ENCODE measurements around the gene WDR46.
"Not testable (repeated sequence)": the region's sequence is repeated elsewhere in the genome, so short reads cannot be mapped to it uniquely, and the experiment has no call there.

WDR46 gene

DNA sequence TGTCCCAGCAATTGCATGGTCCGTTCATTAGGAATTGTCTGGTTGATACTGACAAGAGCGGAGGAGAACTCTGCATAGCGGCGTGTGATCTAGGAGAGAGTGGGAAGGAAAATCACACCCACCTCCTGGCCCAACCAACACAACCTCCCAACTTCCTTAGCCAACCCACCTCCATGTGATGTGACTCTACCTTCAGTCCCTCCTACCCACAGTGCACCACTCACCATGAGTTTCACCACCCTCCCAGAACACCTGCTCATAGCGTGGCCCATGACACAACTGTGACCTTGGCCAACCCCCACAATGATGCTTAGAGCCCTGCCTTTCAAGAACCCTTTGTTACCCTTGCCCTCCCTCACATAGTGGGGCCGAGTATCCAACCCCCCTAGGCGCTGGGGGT lies 25.0 kb downstream of the WDR46 start:
- WGBS (ENCODE audit: insufficient coverage), result 89% methylated on average over 6 of the region's 7 CpGs
- ChIA-PET CTCF (interaction anchor here (0.9 to 2.8 kb wide), 3 partner anchors 9 to 66 kb away, joined by 3 to 11 read pairs (median 5); no protein-coding TSS in a partner anchor), POLR2A (interaction anchor here (0.7 to 1.2 kb wide), 2 partner anchors 7 to 81 kb away, joined by 3 to 4 read pairs; partner anchors contain the start of genes RPS18 and VPS52)
- no peak overlapping the region for H3K27ac ChIP-seq (ENCODE audit: insufficient read depth in 1 of 2, low read depth in 1 of 2, low read length in 2 of 2, poor library complexity in 1 of 2, severe bottlenecking in 2 of 2)
- no peak overlapping the region for H3K4me3 ChIP-seq (ENCODE audit: control insufficient read depth in 1 of 7, extremely low read depth in 1 of 7, insufficient read depth in 4 of 7, low read depth in 2 of 7, low read length in 6 of 7)
- no peaks in the 10 kb centered on the region for H3K27me3 ChIP-seq (replicated peaks in 2 of 5; ENCODE audit: control insufficient read depth in 4 of 5, insufficient read depth in 5 of 5, low read length in 4 of 5)
- no peak for DNase-seq
- no peaks in the 10 kb centered on the region for H3K9me3 ChIP-seq (ENCODE audit: control extremely low read depth in 1 of 5, control insufficient read depth in 4 of 5, insufficient read depth in 2 of 5, low read depth in 1 of 5, low read length in 4 of 5)
- peaks cover 17 to 82% (median 53%) of the 10 kb centered on the region in 4 experiments for H3K36me3 ChIP-seq (ENCODE audit: control insufficient read depth in 4 of 4, insufficient read depth in 4 of 4, low read length in 3 of 4)
- H3K4me1 ChIP-seq (ENCODE audit: control extremely low read depth in 1 of 4, control insufficient read depth in 4 of 4, insufficient read depth in 4 of 4, low read length in 3 of 4), result no peaks in the 10 kb centered on the region

DNA sequence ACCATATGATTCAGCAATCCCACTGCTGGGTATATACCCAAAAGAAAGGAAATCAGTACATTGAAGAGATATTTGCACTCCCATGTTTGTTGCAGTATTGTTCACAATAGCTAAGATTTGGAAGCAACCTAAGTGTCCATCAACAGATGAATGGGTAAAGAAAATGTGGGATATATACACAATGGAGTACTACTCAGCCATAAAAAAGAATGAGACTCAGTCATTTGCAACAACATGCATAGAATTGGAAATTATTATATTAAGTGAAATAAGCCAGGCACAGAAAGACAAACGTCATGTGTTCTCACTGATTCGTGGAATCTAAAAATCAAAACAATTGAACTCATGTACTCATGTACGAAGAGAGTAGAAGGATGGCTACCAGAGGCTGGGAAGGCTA lies 26.5 kb downstream of the WDR46 start:
- CTCF ChIA-PET, result interaction anchor here (0.8 to 2.8 kb wide), 3 partner anchors 8 to 113 kb away, joined by 3 to 11 read pairs (median 4); no protein-coding TSS in a partner anchor
- H3K9me3 ChIP-seq (ENCODE audit: control extremely low read depth in 1 of 5, control insufficient read depth in 4 of 5, insufficient read depth in 2 of 5, low read depth in 1 of 5, low read length in 4 of 5); H3K4me3 ChIP-seq (ENCODE audit: control insufficient read depth in 1 of 7, extremely low read depth in 1 of 7, insufficient read depth in 4 of 7, low read depth in 2 of 7, low read length in 6 of 7); DNase-seq; H3K4me1 ChIP-seq (ENCODE audit: control extremely low read depth in 1 of 4, control insufficient read depth in 4 of 4, insufficient read depth in 4 of 4, low read length in 3 of 4); POLR2A ChIA-PET; H3K27me3 ChIP-seq (replicated peaks in 2 of 5; ENCODE audit: control insufficient read depth in 4 of 5, insufficient read depth in 5 of 5, low read length in 4 of 5); H3K27ac ChIP-seq (ENCODE audit: insufficient read depth in 1 of 2, low read depth in 1 of 2, low read length in 2 of 2, poor library complexity in 1 of 2, severe bottlenecking in 2 of 2): not testable (repeated sequence)
- WGBS (ENCODE audit: insufficient coverage), result 80% methylated on average over 3 of the region's 3 CpGs
- peaks cover 16 to 74% (median 42%) of the 10 kb centered on the region in 4 experiments for H3K36me3 ChIP-seq (ENCODE audit: control insufficient read depth in 4 of 4, insufficient read depth in 4 of 4, low read length in 3 of 4)

DNA sequence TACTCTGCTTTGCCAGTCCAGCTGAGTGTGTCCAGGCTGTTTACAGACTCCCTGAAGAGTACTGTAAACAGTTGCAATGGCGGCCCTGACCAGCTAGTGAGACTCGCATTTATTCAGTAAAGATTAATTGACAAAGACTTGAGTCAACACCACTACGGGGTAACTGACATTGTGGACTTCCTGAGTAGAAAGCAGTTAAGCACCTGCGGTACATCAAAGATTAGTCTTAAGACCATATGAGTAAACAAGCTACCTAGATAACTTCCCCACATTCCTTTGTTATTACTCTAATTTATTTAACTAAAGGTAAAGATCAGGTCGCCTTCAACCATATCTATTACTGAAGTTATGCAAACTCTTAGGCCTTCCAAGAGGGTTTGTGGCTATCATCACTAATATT lies 30.0 kb downstream of the WDR46 start:
- Histone ChIP-seq H3K36me3 (ENCODE audit: control insufficient read depth in 4 of 4, insufficient read depth in 4 of 4, low read length in 3 of 4) (peaks cover 7 to 48% (median 23%) of the 10 kb centered on the region in 4 experiments), H3K4me3 (ENCODE audit: control insufficient read depth in 1 of 7, extremely low read depth in 1 of 7, insufficient read depth in 4 of 7, low read depth in 2 of 7, low read length in 6 of 7) (no peak overlapping the region), H3K4me1 (ENCODE audit: control extremely low read depth in 1 of 4, control insufficient read depth in 4 of 4, insufficient read depth in 4 of 4, low read length in 3 of 4) (no peaks in the 10 kb centered on the region), H3K27ac (ENCODE audit: insufficient read depth in 1 of 2, low read depth in 1 of 2, low read length in 2 of 2, poor library complexity in 1 of 2, severe bottlenecking in 2 of 2) (no peak overlapping the region), H3K9me3 (ENCODE audit: control extremely low read depth in 1 of 5, control insufficient read depth in 4 of 5, insufficient read depth in 2 of 5, low read depth in 1 of 5, low read length in 4 of 5) (no peaks in the 10 kb centered on the region), H3K27me3 (replicated peaks in 2 of 5; ENCODE audit: control insufficient read depth in 4 of 5, insufficient read depth in 5 of 5, low read length in 4 of 5) (no peaks in the 10 kb centered on the region)
- WGBS (ENCODE audit: insufficient coverage), result 100% methylated on average over 2 of the region's 5 CpGs
- POLR2A ChIA-PET, result no interaction called here
- CTCF ChIA-PET, result interaction anchor here (0.7 kb wide), 1 partner anchor 98 kb away, joined by 3 read pairs; no protein-coding TSS in a partner anchor
- DNase-seq, result no peak

DNA sequence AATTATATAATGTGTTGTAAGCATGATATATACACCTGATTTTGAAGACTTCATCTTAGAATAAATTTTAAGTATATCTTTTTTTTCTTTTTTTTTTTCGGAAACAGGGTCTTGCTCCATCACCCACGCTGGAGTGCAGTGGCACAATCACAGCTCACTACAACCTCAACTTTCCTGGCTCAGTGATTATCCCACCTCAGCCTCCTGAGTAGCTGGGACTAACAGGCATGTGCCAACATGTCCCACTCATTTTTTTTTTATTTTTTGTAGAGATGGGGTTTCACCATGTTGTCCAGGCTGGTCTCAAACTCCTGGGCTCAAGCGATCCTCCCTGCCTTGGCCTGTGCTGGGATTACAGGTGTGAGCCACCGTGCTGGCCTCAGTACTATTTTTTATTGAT lies 34.4 kb downstream of the WDR46 start:
- CTCF ChIA-PET, result interaction anchor here (0.6 to 1.2 kb wide), 3 partner anchors 9 to 153 kb away, joined by 3 to 5 read pairs (median 3); no protein-coding TSS in a partner anchor

DNA sequence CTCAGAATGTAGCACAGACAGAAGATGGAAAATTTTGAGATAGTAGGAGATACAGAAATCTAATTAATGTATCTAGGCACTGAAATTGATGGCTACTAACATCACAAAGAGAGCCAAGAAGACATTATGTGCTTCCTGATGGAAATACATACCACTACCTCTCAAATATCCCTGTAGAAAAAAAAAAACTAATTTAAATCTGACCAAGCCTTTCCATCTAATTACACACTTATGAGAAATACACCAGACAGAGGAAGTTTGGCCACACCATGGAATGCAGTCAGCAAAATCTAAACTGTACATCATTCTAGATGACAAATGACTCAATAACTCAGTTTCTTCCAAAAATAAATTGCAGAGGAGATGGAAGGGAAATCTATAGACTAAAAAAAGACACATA lies 36.3 kb downstream of the WDR46 start:
- Histone ChIP-seq H3K4me3 (ENCODE audit: control insufficient read depth in 1 of 7, extremely low read depth in 1 of 7, insufficient read depth in 4 of 7, low read depth in 2 of 7, low read length in 6 of 7) (no peak overlapping the region), H3K4me1 (ENCODE audit: control extremely low read depth in 1 of 4, control insufficient read depth in 4 of 4, insufficient read depth in 4 of 4, low read length in 3 of 4) (peaks cover 10 to 27% (median 24%) of the 10 kb centered on the region in 4 experiments), H3K27ac (ENCODE audit: insufficient read depth in 1 of 2, low read depth in 1 of 2, low read length in 2 of 2, poor library complexity in 1 of 2, severe bottlenecking in 2 of 2) (no peak overlapping the region), H3K27me3 (replicated peaks in 2 of 5; ENCODE audit: control insufficient read depth in 4 of 5, insufficient read depth in 5 of 5, low read length in 4 of 5) (no peaks in the 10 kb centered on the region), H3K9me3 (ENCODE audit: control extremely low read depth in 1 of 5, control insufficient read depth in 4 of 5, insufficient read depth in 2 of 5, low read depth in 1 of 5, low read length in 4 of 5) (no peaks in the 10 kb centered on the region), H3K36me3 (ENCODE audit: control insufficient read depth in 4 of 4, insufficient read depth in 4 of 4, low read length in 3 of 4) (peaks cover 0 to 22% (median 11%) of the 10 kb centered on the region in 4 experiments)
- POLR2A ChIA-PET, result no interaction called here
- no peak for DNase-seq
- CTCF ChIA-PET, result interaction anchor here (0.9 kb wide), 1 partner anchor 47 kb away, joined by 3 read pairs; no protein-coding TSS in a partner anchor

More for the DNA sequence above, 34.4 kb downstream of the WDR46 start:
- no peak for DNase-seq
- POLR2A ChIA-PET, result no interaction called here
- H3K36me3 ChIP-seq (ENCODE audit: control insufficient read depth in 4 of 4, insufficient read depth in 4 of 4, low read length in 3 of 4), result peaks cover 2 to 28% (median 15%) of the 10 kb centered on the region in 4 experiments
- 83% methylated on average over 1 of the region's 4 CpGs for WGBS (ENCODE audit: insufficient coverage)
- H3K9me3 ChIP-seq (ENCODE audit: control extremely low read depth in 1 of 5, control insufficient read depth in 4 of 5, insufficient read depth in 2 of 5, low read depth in 1 of 5, low read length in 4 of 5), result no peaks in the 10 kb centered on the region
- no peaks in the 10 kb centered on the region for H3K27me3 ChIP-seq (replicated peaks in 2 of 5; ENCODE audit: control insufficient read depth in 4 of 5, insufficient read depth in 5 of 5, low read length in 4 of 5)
- no peak overlapping the region for H3K4me3 ChIP-seq (ENCODE audit: control insufficient read depth in 1 of 7, extremely low read depth in 1 of 7, insufficient read depth in 4 of 7, low read depth in 2 of 7, low read length in 6 of 7)
- peaks cover 4 to 12% (median 10%) of the 10 kb centered on the region in 4 experiments for H3K4me1 ChIP-seq (ENCODE audit: control extremely low read depth in 1 of 4, control insufficient read depth in 4 of 4, insufficient read depth in 4 of 4, low read length in 3 of 4)
- H3K27ac ChIP-seq (ENCODE audit: insufficient read depth in 1 of 2, low read depth in 1 of 2, low read length in 2 of 2, poor library complexity in 1 of 2, severe bottlenecking in 2 of 2), result no peak overlapping the region

DNA sequence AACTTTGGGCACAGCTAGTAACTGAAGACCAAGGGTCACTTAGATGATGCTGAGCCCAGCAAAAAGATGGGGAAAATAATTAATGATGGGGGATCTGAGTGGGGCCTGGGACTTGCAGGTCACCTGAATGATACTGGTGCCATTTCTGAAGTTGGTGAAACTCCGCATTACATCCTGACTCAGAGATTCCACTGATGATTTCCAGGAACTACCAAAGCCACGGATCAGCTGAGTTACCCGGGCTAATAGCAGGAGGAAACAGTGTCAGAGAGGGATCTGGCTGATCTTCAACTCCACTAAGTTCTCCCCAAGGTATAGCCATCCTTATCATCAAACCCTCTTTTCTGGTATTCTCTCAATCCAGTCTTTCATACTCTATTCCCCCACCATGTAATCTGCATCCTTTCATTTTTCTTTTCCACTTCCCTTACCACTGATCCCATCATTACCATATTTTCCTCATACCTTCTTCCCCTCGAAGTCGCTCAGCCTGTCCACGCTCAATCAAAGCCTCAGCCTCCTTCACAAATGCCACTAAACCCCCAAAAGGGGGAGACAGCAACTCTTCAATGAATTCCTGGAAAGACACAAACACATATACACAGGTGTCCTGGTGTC lies 37.5 kb downstream of the WDR46 start:
- DNase-seq, result no peak
- no peaks in the 10 kb centered on the region for H3K9me3 ChIP-seq (ENCODE audit: control extremely low read depth in 1 of 5, control insufficient read depth in 4 of 5, insufficient read depth in 2 of 5, low read depth in 1 of 5, low read length in 4 of 5)
- H3K36me3 ChIP-seq (ENCODE audit: control insufficient read depth in 4 of 4, insufficient read depth in 4 of 4, low read length in 3 of 4), result peaks cover 0 to 14% (median 8%) of the 10 kb centered on the region in 4 experiments
- POLR2A ChIA-PET, result no interaction called here
- no peak overlapping the region for H3K27ac ChIP-seq (ENCODE audit: insufficient read depth in 1 of 2, low read depth in 1 of 2, low read length in 2 of 2, poor library complexity in 1 of 2, severe bottlenecking in 2 of 2)
- no peak overlapping the region for H3K4me3 ChIP-seq (ENCODE audit: control insufficient read depth in 1 of 7, extremely low read depth in 1 of 7, insufficient read depth in 4 of 7, low read depth in 2 of 7, low read length in 6 of 7)
- H3K4me1 ChIP-seq (ENCODE audit: control extremely low read depth in 1 of 4, control insufficient read depth in 4 of 4, insufficient read depth in 4 of 4, low read length in 3 of 4), result peaks cover 10 to 27% (median 25%) of the 10 kb centered on the region in 4 experiments
- H3K27me3 ChIP-seq (replicated peaks in 2 of 5; ENCODE audit: control insufficient read depth in 4 of 5, insufficient read depth in 5 of 5, low read length in 4 of 5), result peaks cover 0 to 2% (median 0%) of the 10 kb centered on the region in 5 experiments
- WGBS (ENCODE audit: insufficient coverage), result 78% methylated on average over 6 of the region's 6 CpGs
- CTCF ChIA-PET, result interaction anchor here (0.9 to 2.9 kb wide), 3 partner anchors 11 to 48 kb away, joined by 3 to 11 read pairs (median 9); partner anchors contain the start of genes RGL2, RPS18 and VPS52

DNA sequence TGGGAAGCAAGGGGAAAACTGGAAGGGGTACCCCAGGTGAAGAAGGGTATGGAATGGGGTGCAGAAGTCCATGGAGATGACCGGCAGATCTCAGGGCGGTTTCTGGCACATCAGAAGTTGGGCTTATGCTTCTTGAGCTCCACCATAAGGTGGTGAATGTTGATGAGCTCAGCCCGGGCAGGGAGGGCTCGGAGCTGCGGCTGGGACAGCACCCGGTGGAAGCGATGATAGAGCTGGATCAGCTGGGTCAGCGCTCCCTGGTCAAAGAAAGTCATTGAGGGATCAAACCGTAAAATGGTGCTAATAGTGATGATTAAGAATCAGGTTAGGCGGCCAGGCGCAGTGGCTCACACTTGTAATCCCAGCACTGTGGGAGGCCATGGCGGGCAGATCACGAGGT lies 38.3 kb downstream of the WDR46 start:
- ChIA-PET CTCF (interaction anchor here (0.9 to 2.9 kb wide), 8 partner anchors 12 to 156 kb away, joined by 3 to 11 read pairs (median 4); partner anchors contain the start of genes RGL2, RPS18 and VPS52), POLR2A (no interaction called here)
- Histone ChIP-seq H3K36me3 (ENCODE audit: control insufficient read depth in 4 of 4, insufficient read depth in 4 of 4, low read length in 3 of 4) (peaks cover 0 to 13% (median 7%) of the 10 kb centered on the region in 4 experiments), H3K9me3 (ENCODE audit: control extremely low read depth in 1 of 5, control insufficient read depth in 4 of 5, insufficient read depth in 2 of 5, low read depth in 1 of 5, low read length in 4 of 5) (no peaks in the 10 kb centered on the region), H3K4me3 (ENCODE audit: control insufficient read depth in 1 of 7, extremely low read depth in 1 of 7, insufficient read depth in 4 of 7, low read depth in 2 of 7, low read length in 6 of 7) (no peak overlapping the region), H3K4me1 (ENCODE audit: control extremely low read depth in 1 of 4, control insufficient read depth in 4 of 4, insufficient read depth in 4 of 4, low read length in 3 of 4) (peaks cover 10 to 27% (median 25%) of the 10 kb centered on the region in 4 experiments), H3K27ac (ENCODE audit: insufficient read depth in 1 of 2, low read depth in 1 of 2, low read length in 2 of 2, poor library complexity in 1 of 2, severe bottlenecking in 2 of 2) (peak overlapping the region in 1 of 2 experiments; percentile 94), H3K27me3 (replicated peaks in 2 of 5; ENCODE audit: control insufficient read depth in 4 of 5, insufficient read depth in 5 of 5, low read length in 4 of 5) (peaks cover 0 to 2% (median 0%) of the 10 kb centered on the region in 5 experiments)
- 94% methylated on average over 13 of the region's 13 CpGs for WGBS (ENCODE audit: insufficient coverage)
- DNase-seq, result no peak
